ENCODE results near the gene SMIM31. TPM values are rescaled to one million over a fixed set of nuclear protein-coding genes. Genes with fewer than 3 reads are reported as not detected.

Gene SMIM31
- total RNA-seq, 1 donor from 2014 or later, result not detected

GRCh38 chr4:164819366-164819765 is 65.4 kb downstream of the SMIM31 start:
- no peaks in the 10 kb centered on the region for H3K9me3 Mint-ChIP-seq
- no peak for DNase-seq (ENCODE audit: low spot score in 2 of 2, unreplicated experiment in 2 of 2)
- no peak for TF ChIP-seq CTCF (IDR thresholded peaks at IDR 0.05; ENCODE audit: unreplicated experiment)
- no peaks in the 10 kb centered on the region for H3K36me3 Mint-ChIP-seq
- H3K4me3 Mint-ChIP-seq, result no peak overlapping the region
- H3K4me1 Mint-ChIP-seq, result no peaks in the 10 kb centered on the region
- no peak overlapping the region for H3K27ac Mint-ChIP-seq
- H3K27me3 Mint-ChIP-seq (ENCODE audit: low read depth), result no peaks in the 10 kb centered on the region

GRCh38 chr4:164821711-164822110 is 67.8 kb downstream of the SMIM31 start:
- Mint-ChIP-seq H3K4me1 (no peaks in the 10 kb centered on the region), H3K27me3 (ENCODE audit: low read depth) (no peaks in the 10 kb centered on the region), H3K4me3 (no peak overlapping the region), H3K27ac (no peak overlapping the region), H3K36me3 (no peaks in the 10 kb centered on the region), H3K9me3 (no peaks in the 10 kb centered on the region)
- TF ChIP-seq CTCF (IDR thresholded peaks at IDR 0.05; ENCODE audit: unreplicated experiment), result no peak
- no peak for DNase-seq (ENCODE audit: low spot score in 2 of 2, unreplicated experiment in 2 of 2)

- H3K4me3 Mint-ChIP-seq, result no peak overlapping the region
- peaks cover 17% of the 10 kb centered on the region for H3K4me1 Mint-ChIP-seq
- no peak for DNase-seq (ENCODE audit: low spot score in 2 of 2, unreplicated experiment in 2 of 2)
- no peaks in the 10 kb centered on the region for H3K27me3 Mint-ChIP-seq (ENCODE audit: low read depth)
- TF ChIP-seq CTCF (IDR thresholded peaks at IDR 0.05; ENCODE audit: unreplicated experiment), result no peak
- no peak overlapping the region for H3K27ac Mint-ChIP-seq
- H3K9me3 Mint-ChIP-seq, result no peaks in the 10 kb centered on the region
- no peaks in the 10 kb centered on the region for H3K36me3 Mint-ChIP-seq
Observed at GRCh38 chr4:164824581-164824980, 70.7 kb downstream of the SMIM31 start.

GRCh38 chr4:164828955-164829354 is 75.0 kb downstream of the SMIM31 start:
- H3K27ac Mint-ChIP-seq, result no peak overlapping the region
- no peak for DNase-seq (ENCODE audit: low spot score in 2 of 2, unreplicated experiment in 2 of 2)

GRCh38 chr4:164846566-164846965 is 92.6 kb downstream of the SMIM31 start:
- Mint-ChIP-seq H3K9me3 (no peaks in the 10 kb centered on the region), H3K27me3 (ENCODE audit: low read depth) (no peaks in the 10 kb centered on the region), H3K36me3 (no peaks in the 10 kb centered on the region), H3K27ac (no peak overlapping the region), H3K4me1 (no peaks in the 10 kb centered on the region), H3K4me3 (no peak overlapping the region)
- no peak for DNase-seq (ENCODE audit: low spot score in 2 of 2, unreplicated experiment in 2 of 2)
- TF ChIP-seq CTCF (IDR thresholded peaks at IDR 0.05; ENCODE audit: unreplicated experiment), result no peak

More at GRCh38 chr4:164828955-164829354, 75.0 kb downstream of the SMIM31 start:
- Mint-ChIP-seq H3K9me3 (no peaks in the 10 kb centered on the region), H3K4me3 (no peak overlapping the region), H3K36me3 (no peaks in the 10 kb centered on the region), H3K4me1 (peaks cover 36% of the 10 kb centered on the region), H3K27me3 (ENCODE audit: low read depth) (no peaks in the 10 kb centered on the region)
- no peak for TF ChIP-seq CTCF (IDR thresholded peaks at IDR 0.05; ENCODE audit: unreplicated experiment)

- no peak overlapping the region for H3K27ac Mint-ChIP-seq
- H3K36me3 Mint-ChIP-seq, result no peaks in the 10 kb centered on the region
- no peaks in the 10 kb centered on the region for H3K27me3 Mint-ChIP-seq (ENCODE audit: low read depth)
- no peak for DNase-seq (ENCODE audit: low spot score in 2 of 2, unreplicated experiment in 2 of 2)
- no peaks in the 10 kb centered on the region for H3K4me1 Mint-ChIP-seq
- TF ChIP-seq CTCF (IDR thresholded peaks at IDR 0.05; ENCODE audit: unreplicated experiment), result no peak
- no peaks in the 10 kb centered on the region for H3K9me3 Mint-ChIP-seq
- no peak overlapping the region for H3K4me3 Mint-ChIP-seq
Observed at GRCh38 chr4:164847016-164847415, 93.1 kb downstream of the SMIM31 start.
